ENCODE results near the gene TRIM2. TPM values are rescaled to one million over a fixed set of nuclear protein-coding genes. Genes with fewer than 3 reads are reported as not detected.
"Not testable (repeated sequence)": the region's sequence is repeated elsewhere in the genome, so short reads cannot be mapped to it uniquely, and the experiment has no call there.

The TRIM2 gene
- total RNA-seq, 1 donor from 2014 or later = 14.7 TPM

DNA sequence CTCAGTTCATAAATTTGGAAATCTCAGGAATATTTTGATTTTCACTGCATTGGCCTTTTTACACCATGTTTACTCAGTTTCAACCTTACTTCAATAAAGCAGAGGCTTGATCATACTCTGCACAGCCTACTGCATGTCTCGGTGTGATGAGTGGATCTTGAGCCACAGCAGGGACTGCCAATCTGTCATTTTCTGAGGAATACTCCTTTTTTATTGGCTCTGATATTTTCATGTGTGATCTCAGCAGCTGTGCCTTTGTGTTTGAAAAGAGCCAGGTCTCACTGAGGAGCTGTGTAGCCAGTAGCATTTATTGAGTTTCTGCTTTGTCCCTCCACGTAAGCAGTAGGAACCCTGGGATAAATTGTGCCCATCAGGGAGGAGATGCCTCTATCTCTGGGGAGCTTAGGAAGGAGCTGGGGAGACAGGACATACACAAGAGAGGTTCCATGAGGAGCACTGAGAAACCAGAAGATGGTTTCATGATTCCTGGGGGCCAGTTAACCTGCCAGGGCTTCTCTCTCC lies 18.9 kb upstream of the TRIM2 start:
- intact Hi-C loops (cut with DNase I) = no loop called here

DNA sequence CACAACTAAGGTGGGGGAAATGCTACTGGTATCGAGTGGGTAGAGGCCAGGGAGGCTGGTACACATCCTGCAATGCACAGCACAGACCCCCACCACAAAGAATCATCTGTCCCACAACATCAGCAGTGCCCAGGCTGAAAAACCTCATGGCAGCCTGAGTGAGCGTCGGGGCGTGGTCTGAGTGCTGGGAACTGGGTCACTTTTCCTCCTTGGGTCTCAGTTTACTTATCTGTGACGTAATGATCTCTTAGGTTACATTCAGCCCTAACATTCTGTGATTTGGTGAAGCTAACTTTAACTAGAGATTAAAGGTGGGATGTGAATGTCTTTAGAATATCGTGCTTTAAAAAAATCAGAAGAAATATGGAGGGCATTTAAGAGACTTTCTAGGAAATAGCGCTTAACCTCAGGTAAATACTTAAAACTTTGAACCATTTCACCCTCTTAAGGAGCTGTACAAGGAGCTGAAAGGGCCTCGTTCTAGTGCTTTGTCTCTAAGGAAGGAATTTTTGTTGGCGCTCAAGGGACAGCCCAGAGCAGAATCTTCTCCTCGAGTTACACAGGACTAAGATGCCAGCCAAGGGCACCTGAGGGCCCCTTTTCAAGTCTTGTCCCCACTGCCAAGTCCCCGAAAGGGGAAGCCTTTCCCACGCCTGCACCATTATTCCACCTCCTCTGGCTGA lies 18.1 kb upstream of the TRIM2 start:
- DNase-seq (ENCODE audit: missing footprints) (no peak), ATAC-seq (no peak)
- intact Hi-C loops (cut with DNase I) = no loop called here

More for the DNA sequence above, 18.9 kb upstream of the TRIM2 start:
- no peak for ATAC-seq
- no peak for DNase-seq (ENCODE audit: missing footprints)

DNA sequence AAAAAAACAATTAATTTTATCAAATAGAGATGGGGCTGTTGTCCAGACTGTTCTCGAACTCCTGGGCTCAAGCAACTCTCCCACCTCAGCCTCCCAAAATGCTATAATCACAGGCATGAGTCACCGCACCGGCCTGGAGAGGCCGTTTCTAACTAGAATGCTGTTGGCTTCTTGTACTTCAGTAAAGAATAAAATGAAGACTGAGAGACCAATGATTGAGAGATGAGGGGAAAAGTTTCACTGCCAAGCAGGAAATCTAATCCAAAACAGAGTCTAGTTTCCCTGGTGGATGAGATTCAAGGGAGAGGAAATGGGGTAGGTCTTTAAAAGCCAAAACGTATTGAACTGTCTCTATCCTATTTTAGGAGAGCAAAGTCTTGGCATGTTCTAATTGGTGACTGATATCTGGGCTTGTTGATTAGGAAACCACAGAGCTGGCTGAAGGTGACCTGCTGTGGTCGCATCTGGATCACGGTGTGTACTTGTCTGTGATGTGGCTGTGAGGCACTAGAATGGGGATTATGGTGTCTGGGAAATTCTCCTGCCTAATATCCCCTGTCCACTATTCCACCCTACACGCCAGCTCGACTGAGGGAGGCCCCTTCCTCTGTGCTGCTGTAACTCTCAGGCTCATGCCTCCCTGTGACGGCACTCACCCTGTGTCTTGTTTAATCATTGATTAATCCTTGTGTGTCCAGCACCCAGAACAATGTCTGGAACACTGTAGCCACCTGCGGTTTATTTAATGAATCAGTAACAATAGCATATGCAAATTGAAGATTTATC lies 15.0 kb upstream of the TRIM2 start:
- DNase-seq (ENCODE audit: missing footprints) (no peak), ATAC-seq (no peak)
- intact Hi-C loops (cut with DNase I) = no loop called here

DNA sequence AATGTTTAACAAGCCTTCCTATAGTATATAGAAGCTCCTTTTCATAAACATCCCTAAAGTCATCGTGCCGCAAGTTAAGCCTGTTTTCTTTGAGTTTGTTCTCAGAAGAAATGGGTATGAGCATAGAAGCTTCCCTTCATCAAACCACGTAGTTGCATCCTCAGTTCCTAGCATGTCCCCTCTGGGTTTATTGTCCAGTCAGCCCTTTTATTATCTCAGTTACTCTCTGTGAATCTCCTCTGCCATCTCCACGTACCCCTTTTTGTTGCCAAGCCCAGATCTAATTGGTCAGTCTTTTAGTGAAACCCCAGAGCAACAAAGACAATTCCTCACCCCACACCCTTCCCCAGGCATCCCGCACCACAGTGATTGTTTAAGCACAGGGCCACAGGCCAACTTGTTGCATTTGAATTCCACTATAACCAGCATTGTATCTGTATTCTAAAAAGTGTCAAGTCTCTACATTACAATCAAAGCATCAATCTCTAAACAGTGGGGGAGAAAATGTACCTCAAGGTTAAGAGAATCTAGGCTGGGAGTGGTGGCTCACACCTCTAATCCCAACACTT lies 12.4 kb upstream of the TRIM2 start:
- ATAC-seq = no peak
- intact Hi-C loops (cut with DNase I) = no loop called here
- no peak for DNase-seq (ENCODE audit: missing footprints)

DNA sequence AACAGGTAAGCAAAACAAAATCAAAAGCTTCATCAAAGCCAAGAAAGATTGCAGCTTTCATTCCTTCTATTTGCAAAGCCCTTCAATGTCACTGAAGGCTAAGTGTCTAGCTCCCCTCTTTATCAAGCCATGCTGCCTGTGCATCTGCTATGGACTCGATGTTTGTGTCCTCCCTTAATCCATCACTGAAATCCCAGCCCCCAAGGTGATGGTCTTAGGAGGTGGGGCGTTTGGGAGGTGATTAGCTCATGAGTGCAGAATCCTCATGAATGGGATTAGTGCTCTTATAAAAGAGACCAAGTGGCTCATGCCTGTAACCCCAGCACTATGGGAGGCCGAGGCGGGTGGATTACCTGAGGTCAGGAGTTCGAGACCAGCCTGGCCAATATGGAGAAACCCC lies 6.9 kb upstream of the TRIM2 start:
- DNase-seq (ENCODE audit: missing footprints) (no peak), ATAC-seq (no peak)
- intact Hi-C loops (cut with DNase I) = no loop called here

DNA sequence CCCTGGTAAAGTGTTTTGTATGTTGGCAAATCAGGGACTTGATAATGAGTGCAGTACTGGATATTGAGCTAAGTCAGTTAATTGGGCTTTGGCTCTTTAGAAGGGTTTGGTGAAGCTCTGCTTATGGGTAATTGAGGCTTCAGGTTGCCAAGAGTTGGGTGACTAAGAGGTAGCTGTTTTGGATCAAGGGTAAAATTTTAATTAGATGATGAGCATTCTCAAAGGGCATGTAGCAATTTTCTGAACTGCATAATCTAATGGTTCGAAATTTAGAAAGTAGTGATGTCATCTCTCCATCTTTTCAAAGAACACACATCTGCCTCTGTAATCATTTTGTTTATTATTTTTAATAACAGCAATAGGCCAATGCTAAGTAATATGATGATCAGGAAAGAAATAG lies 5.5 kb upstream of the TRIM2 start:
- DNase-seq (ENCODE audit: missing footprints) (no peak), ATAC-seq (no peak)
- intact Hi-C loops (cut with DNase I) = no loop called here

DNA sequence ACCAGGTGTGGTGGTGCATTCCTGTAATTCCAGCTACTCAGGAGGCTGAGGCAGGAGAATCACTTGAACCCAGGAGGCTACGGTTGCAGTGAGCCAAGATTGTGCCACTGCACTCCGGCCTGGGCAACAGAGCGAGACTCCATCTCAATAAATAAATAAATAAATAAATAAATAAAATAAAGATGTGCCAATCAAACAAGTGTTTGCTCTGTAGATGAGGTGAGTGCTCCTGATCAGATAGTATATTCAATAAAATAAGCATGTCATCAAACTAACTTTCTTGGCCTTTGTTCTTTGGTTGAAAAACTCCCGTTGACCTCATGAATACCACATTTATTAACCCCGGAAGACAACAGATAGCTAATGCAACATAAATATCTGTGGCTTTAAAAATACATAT lies 497 bp upstream of the TRIM2 start:
- ATAC-seq; DNase-seq (ENCODE audit: missing footprints): not testable (repeated sequence)
- intact Hi-C loops (cut with DNase I) = loop anchor here (10.0 kb wide), 1 partner anchor 59 kb away; no protein-coding TSS in a partner anchor

DNA sequence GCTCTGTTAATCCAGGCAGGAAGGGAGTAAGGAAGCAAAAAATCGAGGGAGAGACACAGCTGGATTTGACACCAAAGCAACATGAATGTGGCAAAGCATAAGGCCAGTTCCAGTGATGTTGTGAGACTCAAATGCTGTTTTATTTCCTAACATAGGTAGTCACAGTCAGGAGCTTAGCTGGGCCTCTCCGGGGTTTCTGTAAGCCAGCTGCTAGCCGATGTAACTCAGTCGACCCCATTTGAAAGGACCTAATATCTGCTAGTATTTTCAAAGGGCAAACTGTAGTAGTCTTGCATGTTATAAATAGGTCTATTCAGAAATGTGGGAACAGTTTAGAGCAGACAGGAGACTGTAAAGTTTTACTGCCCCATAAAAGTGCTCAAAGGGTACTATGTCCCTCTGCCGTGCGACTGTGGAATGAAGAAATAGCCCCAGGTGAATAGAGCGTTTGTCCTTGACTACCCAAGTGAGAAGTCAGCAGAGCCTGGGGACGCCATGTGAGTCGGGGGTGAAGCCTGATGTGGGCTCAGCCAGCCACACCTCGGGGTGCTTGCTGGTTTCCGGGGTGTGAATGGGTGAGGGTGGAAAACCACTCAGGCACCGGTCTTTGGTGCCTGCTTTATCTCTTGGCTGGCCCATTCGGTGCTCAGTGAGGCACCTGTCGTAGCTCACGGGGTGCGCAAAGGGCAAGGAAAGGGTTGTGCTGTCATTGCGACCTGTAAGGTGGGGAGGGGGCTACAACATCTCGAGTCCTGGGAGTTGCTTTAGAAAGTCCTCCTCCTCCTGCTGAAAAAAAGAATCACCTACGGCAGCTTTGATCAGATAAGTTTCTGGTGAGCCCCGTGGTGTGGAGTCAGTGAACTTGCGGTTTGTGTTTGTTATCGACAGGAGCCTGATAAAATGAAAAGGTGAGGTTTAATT lies 745 bp downstream of the TRIM2 start:
- peak; percentile 14 for ATAC-seq
- intact Hi-C loops (cut with DNase I) = loop anchor here (5.0 to 10.0 kb wide), 2 partner anchors 60 to 112 kb away; no protein-coding TSS in a partner anchor
- no peak for DNase-seq (ENCODE audit: missing footprints)

DNA sequence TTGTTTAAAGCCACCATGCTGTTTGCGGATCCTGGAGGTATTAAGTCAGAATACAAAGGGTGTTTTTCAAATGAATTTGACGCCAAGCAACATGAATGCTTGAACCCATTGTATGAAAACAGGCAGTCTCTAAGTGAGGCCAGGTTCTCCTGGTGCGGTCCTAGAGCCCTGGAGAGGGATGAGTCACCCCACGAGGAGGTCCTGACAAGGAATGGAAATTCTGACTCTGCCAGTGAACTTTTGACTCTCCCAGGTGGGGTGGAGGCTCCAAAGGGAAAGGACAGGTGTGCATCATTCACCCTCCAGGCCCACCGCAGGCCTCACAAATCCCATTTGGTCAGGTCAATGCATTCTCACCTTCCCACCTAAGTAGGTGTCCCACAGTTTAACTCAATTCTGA lies 1.5 kb downstream of the TRIM2 start:
- no peak for DNase-seq (ENCODE audit: missing footprints)
- ATAC-seq = no peak
- intact Hi-C loops (cut with DNase I) = loop anchor here (5.0 to 10.0 kb wide), 2 partner anchors 61 to 112 kb away; no protein-coding TSS in a partner anchor

DNA sequence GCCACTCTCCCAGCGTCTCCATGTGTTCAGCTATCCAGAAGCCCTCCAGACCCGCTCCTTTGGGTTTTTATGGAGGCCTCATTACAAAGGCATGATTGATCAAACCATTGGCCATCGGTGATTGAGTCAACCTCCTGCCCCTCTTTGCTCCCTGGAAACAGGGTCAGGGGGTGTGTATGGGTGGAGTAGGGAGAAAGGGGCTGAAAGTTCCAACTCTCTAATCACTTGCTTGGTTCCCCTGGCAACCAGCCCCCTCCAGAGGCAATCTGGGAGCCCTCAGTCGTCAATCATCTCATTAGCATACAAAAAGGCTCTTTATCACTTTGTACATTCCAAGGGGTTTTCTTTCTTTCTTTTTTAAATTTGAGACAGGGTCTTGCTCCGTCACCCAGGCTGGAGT lies 2.3 kb downstream of the TRIM2 start:
- DNase-seq (ENCODE audit: missing footprints) = no peak
- intact Hi-C loops (cut with DNase I) = loop anchor here (5.0 to 10.0 kb wide), 2 partner anchors 62 to 111 kb away; no protein-coding TSS in a partner anchor
- no peak for ATAC-seq

DNA sequence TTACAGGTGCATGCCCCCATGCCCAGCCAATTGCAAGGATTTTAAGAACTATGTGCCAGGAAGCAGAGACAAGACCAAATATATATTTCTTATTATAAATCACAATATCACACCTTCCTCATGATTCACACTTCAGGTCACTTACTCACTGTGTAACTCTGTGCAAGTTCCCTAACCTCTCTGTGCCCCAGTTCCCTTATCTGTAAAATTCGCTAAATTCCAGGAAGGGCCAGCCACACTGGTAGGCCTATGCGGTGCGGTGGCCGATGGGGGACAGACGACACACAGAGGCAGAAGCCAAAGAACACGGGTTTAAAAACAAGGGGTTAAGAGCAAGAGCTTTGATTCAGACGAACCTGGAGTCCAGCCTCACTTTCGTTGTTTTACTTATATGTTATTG lies 2.8 kb downstream of the TRIM2 start:
- DNase-seq (ENCODE audit: missing footprints) (no peak), ATAC-seq (no peak)
- intact Hi-C loops (cut with DNase I) = loop anchor here (5.0 to 10.0 kb wide), 2 partner anchors 62 to 110 kb away; no protein-coding TSS in a partner anchor

DNA sequence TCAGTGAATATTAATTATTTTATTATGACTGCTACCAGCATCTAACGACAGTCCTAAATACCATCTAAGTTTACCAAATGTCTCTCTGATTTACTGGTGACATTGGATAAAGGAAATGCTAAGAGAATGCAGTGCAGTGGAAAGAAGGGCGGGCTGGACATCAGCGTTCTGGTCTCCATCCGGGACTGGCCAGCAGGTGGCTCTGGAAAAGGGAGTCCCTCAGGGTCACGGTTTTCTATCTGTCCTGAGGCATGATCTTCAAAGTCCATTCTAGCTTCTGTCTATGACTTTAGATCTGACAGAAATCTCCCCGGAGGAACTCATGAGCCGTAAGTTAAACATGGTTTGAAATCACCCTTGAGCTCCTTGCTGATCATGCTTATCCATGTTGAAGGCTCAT lies 3.3 kb downstream of the TRIM2 start:
- intact Hi-C loops (cut with DNase I) = loop anchor here (5.0 to 10.0 kb wide), 2 partner anchors 63 to 110 kb away; no protein-coding TSS in a partner anchor
- peak; percentile 51 for ATAC-seq

DNA sequence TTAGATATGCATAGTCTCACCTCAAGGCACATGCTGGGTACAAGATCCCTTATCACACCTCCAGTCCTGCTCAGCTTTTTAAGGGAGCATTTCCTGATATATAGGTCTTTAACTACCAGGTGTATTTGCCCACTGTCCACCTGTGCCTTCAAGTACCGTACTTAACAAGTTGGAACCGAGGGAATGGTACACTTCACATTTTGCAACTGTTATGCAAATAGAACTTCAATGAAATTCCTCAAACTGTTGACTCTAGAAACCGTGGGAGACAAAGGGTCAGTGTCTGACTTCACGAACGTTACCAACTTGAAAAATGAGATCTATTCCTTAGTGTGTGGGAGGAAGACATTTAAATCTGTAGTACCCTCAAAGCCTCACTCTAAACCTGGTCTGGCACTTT lies 5.2 kb downstream of the TRIM2 start:
- intact Hi-C loops (cut with DNase I) = loop anchor here (5.0 to 10.0 kb wide), 2 partner anchors 65 to 108 kb away; no protein-coding TSS in a partner anchor
- ATAC-seq = no peak
- no peak for DNase-seq (ENCODE audit: missing footprints)

More for the DNA sequence above, 3.3 kb downstream of the TRIM2 start:
- no peak for DNase-seq (ENCODE audit: missing footprints)

DNA sequence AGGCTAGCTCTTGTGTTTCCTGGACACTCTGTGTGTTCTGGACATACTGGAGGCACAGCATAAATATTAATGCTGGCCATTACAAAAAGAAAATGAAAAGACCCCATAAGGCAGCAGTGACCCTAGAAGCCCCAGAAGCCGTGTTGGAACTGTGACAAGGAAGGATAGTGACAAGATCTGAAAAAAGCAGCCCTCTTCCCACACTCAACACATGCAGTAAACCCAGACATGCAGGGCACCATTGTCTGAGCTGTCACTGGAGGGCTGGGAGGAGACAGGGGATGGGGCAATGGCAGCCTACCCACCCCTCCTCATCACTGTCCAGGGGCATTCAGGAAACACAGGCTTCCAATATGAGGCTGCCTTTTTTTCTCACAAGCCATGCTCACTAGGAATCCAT lies 6.5 kb downstream of the TRIM2 start:
- DNase-seq (ENCODE audit: missing footprints) = no peak
- intact Hi-C loops (cut with DNase I) = no loop called here
- ATAC-seq = no peak

DNA sequence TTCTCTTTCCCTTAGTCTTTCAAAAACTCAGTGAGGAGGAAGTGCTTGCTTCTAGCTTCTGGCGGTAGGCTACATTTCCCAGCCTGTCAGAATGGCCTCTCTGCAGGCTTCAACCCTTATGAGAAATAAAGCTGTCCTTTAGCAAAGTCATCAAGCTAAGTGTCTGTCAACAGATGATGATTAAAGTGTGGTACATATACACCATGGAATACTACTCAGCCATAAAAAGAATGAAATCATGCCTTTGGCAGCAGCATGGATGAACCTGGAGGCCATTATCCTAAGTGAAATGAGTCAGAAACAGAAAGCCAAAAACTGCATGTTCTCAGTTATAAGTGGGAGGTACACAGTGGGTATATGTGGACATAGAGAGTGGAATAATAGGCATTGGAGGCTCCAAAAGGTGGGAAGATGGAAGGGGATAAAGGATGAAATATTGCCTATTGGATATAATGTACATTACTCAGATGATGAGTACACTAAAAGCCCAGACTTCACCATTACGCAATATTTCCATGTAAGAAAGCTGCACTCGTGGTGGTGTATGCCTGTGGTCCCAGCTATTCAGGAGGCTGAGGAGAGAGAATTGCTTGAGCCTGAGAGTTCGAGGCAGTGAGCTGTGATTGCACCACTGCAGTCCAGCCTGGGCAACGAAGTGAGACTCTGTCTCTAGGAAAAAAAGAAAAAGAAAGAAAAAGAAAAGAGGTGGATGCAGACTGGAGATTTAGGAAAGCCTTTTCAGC lies 7.9 kb downstream of the TRIM2 start:
- DNase-seq (ENCODE audit: missing footprints) (no peak), ATAC-seq (no peak)
- intact Hi-C loops (cut with DNase I) = no loop called here

DNA sequence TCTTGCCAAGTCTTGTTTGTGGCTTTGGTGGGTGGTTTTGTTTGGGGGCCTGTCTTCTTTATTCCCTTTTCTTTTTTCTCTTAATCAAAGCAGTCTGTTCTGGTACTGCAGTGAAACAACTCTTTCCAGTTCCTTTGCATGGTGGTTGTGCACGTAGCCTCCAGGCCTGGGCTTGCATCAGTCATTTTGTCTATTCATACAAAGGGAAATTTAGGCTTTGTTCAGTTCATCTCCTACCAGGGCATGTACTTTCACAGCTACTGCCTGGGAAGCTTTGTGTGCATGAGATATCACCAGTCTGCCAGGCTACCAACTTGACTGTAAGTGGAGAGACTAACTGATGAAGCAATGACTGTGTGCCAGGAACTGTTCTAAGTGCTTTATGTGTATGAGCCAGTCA lies 8.5 kb downstream of the TRIM2 start:
- intact Hi-C loops (cut with DNase I) = no loop called here
- ATAC-seq (peak; percentile 81), DNase-seq (ENCODE audit: missing footprints) (no peak)

DNA sequence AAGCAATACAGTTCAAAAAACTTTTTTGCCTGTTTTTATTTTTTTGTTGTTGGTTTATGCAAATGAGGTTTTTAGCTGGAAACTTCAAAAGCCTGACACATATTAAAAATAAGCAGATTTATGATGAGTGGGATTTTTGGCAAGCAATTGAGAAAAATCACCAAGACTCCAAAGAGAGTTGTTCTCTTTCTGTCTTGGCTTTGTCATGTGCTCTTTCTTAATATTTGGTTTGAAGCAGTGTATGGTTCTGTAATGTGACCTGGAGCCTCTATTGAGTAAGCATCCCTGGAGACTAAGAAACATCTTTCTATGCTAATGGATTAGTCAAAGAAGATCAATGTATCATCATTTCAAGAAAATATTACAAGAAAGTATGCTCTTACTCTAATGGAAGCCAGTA lies 11.7 kb downstream of the TRIM2 start:
- no peak for DNase-seq (ENCODE audit: missing footprints)
- ATAC-seq = no peak
- intact Hi-C loops (cut with DNase I) = no loop called here

DNA sequence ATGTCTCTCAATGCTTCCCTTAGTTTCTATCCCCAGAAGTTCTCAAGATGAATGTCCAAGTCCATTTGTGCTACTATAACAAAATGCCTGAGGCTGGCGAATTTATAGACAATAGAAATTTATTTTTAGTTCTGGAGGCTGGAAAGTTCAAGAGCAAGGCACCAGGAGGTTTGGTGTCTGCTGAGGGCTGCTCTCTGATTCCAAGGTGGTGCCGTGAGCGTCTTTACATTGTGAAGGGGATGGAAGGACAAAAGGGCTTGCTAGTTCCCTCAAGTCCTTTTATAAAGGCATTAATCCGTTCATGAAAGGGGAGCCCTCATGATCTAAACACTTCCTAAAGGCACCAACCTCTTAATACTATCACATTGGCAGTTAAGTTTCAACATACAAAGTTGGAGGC lies 12.3 kb downstream of the TRIM2 start:
- no peak for DNase-seq (ENCODE audit: missing footprints)
- ATAC-seq = no peak
- intact Hi-C loops (cut with DNase I) = no loop called here

Data from Right ventricle myocardium inferior (tissue), 1 donor.